ENCODE results near the gene TARBP2. TPM values are rescaled to one million over a fixed set of nuclear protein-coding genes. Genes with fewer than 3 reads are reported as not detected.

Gene TARBP2
- total RNA-seq, 2 donors from 2014 or later = 11.1 to 18.9 TPM

DNA sequence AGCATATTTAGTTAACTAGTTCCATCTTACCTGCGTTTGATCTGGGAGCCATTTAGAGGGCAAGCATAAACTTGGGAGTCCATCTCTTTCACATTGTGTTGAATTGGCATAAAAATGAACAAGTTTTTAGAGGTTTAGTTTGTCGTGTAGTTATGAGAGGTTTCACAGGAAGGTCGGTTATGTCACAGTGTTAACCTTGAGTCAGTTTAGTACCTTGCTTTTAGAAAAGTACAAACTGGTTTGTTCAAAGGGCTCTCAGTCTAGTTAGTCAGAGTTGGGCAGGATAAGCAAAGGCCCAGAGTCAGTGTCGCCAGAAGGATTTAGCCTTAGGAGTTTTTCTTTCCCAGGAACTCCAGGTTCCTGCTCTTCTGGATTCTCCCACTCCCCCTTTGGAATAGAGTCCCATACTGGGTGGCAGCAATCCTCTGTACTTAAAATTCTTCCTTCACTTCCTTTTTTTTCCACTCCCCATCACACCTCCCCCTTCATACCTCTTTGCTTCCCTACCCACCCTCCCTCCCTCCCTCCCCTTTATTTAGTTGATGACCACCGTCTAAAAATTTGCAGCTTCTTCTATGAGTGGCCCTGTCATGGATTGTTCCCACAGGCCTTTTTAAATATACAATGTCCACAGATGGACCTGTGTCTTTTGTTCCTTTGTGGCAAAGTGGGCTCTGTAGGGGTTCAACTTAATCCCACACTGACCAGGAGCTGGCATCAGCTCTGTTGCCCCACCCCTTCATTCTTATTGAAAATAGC, 37.1 kb upstream of the TARBP2 start:
- no peak for DNase-seq (ENCODE audit: low spot score)
- no peaks in the 10 kb centered on the region for H3K9me3 ChIP-seq
- H3K27me3 ChIP-seq = no peaks in the 10 kb centered on the region
- TF ChIP-seq, protein P1, sequence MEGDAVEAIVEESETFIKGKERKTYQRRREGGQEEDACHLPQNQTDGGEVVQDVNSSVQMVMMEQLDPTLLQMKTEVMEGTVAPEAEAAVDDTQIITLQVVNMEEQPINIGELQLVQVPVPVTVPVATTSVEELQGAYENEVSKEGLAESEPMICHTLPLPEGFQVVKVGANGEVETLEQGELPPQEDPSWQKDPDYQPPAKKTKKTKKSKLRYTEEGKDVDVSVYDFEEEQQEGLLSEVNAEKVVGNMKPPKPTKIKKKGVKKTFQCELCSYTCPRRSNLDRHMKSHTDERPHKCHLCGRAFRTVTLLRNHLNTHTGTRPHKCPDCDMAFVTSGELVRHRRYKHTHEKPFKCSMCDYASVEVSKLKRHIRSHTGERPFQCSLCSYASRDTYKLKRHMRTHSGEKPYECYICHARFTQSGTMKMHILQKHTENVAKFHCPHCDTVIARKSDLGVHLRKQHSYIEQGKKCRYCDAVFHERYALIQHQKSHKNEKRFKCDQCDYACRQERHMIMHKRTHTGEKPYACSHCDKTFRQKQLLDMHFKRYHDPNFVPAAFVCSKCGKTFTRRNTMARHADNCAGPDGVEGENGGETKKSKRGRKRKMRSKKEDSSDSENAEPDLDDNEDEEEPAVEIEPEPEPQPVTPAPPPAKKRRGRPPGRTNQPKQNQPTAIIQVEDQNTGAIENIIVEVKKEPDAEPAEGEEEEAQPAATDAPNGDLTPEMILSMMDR (IDR thresholded peaks at IDR 0.05) = no peak
- H3K4me1 ChIP-seq = peaks cover 0 to 67% of the 10 kb centered on the region in 2 donors
- no peak overlapping the region for H3K27ac ChIP-seq
- peaks cover 100% of the 10 kb centered on the region for H3K36me3 ChIP-seq
- no peak overlapping the region for H3K4me3 ChIP-seq

DNA sequence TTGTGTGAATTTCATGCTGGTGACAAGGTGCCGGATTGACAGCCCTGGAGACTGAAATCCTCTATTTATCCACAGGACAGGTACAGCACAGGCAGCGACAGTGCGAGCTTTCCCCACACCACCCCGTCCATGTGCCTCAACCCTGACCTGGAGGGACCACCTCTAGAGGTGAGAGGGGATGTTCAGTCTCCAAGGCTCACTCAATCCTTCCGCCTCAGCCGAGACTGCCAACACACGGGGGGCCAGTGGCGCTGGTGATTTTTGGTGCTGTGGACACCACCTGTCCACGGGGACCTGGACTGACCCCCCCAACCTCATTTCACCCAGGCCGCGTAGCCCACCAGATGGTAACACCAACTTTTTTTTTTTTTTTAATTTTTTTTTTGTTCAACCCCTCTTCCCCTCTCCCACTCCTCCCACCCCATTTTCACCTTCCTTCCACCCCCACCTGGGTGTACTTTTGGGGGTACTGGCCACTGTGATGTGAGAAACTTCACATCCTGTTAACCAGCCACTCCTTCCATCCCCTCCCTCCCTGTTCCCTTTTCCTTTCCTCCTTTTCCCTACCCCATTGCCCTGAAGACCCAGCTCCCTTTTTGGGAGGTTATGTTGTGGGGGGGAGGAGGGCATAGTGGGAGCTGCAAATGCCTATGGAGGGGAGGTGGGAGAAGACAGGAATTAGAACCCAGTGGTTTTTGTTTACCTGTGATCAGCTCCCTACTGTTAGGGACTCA, 36.2 kb upstream of the TARBP2 start:
- Histone ChIP-seq H3K4me1 (peaks cover 0 to 71% of the 10 kb centered on the region in 2 donors), H3K9me3 (no peaks in the 10 kb centered on the region), H3K27ac (no peak overlapping the region), H3K4me3 (no peak overlapping the region), H3K27me3 (no peaks in the 10 kb centered on the region), H3K36me3 (peaks cover 100% of the 10 kb centered on the region)
- TF ChIP-seq, protein P1 (IDR thresholded peaks at IDR 0.05) = no peak
- no peak for DNase-seq (ENCODE audit: low spot score)

DNA sequence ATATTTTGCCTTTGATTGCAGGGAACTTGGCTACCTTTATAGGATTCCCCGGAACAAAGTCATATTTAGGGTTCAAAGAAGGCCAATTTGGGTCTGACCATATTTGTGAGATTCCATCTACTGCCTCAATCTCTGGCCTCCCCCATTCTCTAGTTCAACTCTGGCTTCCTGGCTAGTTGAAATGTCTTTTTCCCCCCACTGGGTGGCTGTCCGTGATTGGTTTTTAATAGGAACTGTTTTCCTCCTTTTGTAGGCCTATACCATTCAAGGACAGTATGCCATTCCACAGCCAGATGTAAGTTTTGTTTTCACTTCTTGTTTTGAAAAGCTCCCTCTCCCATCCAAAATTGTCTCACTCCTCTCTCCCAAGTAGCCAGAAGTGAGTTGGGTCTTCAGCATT, 35.4 kb upstream of the TARBP2 start:
- H3K9me3 ChIP-seq = no peaks in the 10 kb centered on the region
- TF ChIP-seq, protein P1 (IDR thresholded peaks at IDR 0.05) = no peak
- H3K27me3 ChIP-seq = no peaks in the 10 kb centered on the region
- no peak overlapping the region for H3K4me3 ChIP-seq
- H3K27ac ChIP-seq = no peak overlapping the region
- peaks cover 100% of the 10 kb centered on the region for H3K36me3 ChIP-seq
- no peak for DNase-seq (ENCODE audit: low spot score)
- H3K4me1 ChIP-seq = peaks cover 0 to 64% of the 10 kb centered on the region in 2 donors

DNA sequence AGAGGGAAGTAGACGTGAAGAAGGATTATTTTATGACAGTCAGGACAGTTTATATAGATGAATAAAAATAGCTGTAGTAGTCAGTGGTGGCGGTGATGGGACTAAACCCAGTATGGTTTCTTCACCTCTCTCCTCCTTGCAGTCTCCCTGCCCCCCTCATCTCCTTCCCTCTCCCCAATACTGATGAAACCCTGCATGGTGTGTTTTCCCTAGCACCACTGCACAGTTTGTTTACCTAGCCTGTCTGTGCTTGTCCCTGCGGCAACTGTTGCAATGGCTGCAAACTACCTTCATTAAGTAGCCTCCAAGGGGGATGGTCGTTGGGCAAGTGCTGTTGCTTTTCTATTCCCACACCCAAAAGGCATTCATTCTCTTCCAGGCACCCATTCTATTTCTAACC, 34.4 kb upstream of the TARBP2 start:
- no peak overlapping the region for H3K4me3 ChIP-seq
- TF ChIP-seq, protein P1 (IDR thresholded peaks at IDR 0.05) = no peak
- peaks cover 0 to 64% of the 10 kb centered on the region in 2 donors for H3K4me1 ChIP-seq
- H3K27me3 ChIP-seq = no peaks in the 10 kb centered on the region
- H3K9me3 ChIP-seq = no peaks in the 10 kb centered on the region
- DNase-seq (ENCODE audit: low spot score) = no peak
- H3K36me3 ChIP-seq = peaks cover 100% of the 10 kb centered on the region
- no peak overlapping the region for H3K27ac ChIP-seq

DNA sequence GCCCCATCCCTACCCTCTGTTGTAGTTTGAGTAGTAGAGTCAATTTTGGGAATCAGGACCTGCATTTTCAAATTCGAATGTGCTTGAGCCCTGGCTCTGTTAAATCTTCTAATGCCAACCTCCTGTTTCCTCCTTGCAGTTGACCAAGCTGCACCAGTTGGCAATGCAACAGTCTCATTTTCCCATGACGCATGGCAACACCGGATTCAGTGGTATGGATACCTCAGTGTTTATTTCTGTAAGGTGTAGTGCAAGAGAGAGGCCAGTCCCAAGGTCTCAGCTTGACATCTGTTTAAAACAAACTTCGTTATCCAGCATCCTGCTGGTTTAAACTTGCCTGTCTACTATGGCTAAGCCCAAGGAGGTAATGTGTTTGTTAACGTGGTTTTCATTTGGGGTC, 34.0 kb upstream of the TARBP2 start:
- no peak overlapping the region for H3K27ac ChIP-seq
- H3K4me3 ChIP-seq = no peak overlapping the region
- H3K27me3 ChIP-seq = no peaks in the 10 kb centered on the region
- TF ChIP-seq, protein P1 (IDR thresholded peaks at IDR 0.05) = no peak
- H3K36me3 ChIP-seq = peaks cover 100% of the 10 kb centered on the region
- H3K9me3 ChIP-seq = no peaks in the 10 kb centered on the region
- peaks cover 0 to 64% of the 10 kb centered on the region in 2 donors for H3K4me1 ChIP-seq
- no peak for DNase-seq (ENCODE audit: low spot score)
